DMS153 (cell line): ENCODE results near the gene USP12.
"Not testable (repeated sequence)": the region's sequence is repeated elsewhere in the genome, so short reads cannot be mapped to it uniquely, and the experiment has no call there.

Experiments used
- DNase-seq: peaks from one replicate; lab custom pipeline; 2025; lab: John Stamatoyannopoulos, UW

Gene USP12

DNA sequence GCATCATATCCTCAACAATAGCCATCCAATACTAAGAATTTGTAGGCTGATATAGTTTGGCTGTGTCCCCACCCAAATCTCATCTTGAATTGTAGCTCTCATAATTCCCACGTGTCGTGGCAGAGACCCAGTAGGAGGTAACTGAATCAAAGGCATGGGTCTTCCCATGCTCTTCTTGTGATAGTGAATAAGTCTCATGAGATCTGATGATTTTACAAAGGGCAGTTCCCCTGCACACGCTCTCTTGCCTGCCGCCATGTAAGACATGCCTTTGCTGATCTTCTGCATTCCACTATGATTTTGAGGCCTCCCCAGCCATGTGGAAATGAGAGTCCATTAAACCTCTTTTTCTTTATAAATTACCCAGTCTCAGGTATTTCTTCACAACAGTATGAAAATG, 48.2 kb downstream of the USP12 start:
- DNase-seq: not testable (repeated sequence)

DNA sequence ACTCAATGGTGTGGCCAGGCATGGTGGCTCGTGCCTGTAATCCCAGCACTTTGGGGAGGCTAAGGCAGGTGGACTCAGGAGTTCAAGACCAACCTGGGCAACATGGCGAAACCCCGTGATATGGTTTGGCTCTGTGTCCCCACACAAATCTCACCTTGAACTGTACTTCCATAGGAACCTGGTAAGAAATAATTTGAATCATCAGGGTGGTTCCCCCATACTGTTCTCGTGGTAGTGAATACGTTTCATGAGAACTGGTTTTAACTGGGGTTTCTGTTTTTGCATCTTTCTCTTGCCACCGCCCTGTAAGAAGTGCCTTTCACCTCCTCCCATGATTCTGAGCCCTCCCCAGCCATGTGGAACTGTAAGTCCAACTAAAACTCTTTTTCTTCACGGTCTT, 49.6 kb downstream of the USP12 start:
- no peak for DNase-seq

DNA sequence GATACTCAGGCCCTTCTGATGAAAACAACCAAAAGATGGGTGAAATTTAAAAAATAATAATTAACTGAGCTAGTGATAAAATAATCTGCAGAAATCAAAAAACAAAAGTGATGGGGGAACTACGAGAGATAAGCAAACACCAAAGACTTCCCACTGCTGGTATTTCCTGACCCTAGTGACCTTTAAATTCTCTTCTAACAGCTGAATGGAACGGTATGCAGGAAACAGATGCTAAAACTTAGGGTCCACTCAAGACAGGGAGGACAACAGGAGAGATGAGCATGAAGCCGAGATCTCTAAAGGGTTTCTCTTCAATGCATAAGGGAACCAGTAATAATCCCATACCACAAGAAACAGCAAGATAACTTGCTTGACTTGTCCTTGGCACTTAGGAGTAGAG, 50.8 kb downstream of the USP12 start:
- DNase-seq: no peak

DNA sequence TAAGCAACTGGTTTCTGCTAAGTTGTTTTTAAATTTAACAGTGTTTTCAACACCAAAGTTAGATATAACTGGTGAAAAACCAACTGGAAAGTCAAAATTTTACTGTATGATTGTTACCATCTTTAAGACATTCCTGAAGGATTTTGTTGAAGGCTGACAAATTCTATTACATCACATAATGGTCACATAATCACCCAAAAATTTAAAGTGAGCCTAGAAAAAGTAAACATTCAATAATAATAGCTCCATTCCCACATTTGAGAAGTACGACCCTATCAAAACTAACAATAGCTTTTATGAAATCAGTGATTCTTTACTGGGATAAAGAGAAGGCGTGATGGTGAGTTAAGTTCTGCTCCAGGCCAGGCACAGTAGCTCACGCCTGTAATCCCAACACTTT, 51.6 kb downstream of the USP12 start:
- no peak for DNase-seq

DNA sequence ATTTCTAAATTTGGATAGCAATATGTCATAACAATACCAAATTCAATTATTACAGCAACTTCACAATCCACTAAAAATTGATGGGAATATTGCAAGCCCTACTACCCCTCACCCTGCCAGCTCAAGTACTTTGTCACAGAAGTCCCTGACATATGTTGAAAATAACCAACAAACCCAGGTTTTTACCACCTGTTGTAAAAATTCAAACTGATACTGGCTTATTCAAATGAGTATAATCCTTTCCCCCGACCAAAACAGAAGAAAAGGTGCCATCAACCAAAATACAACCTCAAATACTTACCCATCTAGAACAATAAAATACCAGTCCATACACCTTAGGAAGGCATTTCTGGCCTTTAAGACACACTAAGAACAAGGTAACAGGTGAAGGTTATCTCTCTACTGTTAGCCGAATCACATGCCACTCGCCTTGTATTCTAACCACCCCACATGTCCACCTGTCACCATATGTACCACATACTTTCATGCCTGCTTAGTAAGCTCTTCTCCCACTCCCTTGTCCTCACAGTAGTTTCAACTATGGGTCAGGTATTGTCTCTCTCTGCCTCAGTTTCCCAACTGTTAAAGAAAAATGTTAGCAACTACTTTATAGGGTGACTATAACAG, 53.1 kb downstream of the USP12 start:
- DNase-seq: no peak

DNA sequence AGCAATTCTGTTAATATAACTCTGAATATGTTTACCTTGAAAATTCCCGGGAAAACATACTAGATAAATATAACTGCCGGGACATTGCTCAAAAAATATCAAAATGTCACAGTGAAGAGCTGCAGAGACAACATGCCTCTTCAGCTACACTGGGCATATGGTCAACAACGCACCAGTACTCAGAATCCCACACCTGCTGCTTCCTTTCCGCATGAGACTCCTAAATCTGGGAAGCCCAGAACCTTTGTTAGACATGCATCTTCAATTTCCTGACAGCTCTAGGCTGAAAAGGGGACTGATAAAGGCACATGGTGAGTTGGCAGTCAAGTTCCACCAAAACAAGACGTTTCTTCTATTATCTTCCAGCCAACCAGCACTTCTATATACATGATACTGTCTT, 53.7 kb downstream of the USP12 start:
- peak; percentile 7 for DNase-seq

DNA sequence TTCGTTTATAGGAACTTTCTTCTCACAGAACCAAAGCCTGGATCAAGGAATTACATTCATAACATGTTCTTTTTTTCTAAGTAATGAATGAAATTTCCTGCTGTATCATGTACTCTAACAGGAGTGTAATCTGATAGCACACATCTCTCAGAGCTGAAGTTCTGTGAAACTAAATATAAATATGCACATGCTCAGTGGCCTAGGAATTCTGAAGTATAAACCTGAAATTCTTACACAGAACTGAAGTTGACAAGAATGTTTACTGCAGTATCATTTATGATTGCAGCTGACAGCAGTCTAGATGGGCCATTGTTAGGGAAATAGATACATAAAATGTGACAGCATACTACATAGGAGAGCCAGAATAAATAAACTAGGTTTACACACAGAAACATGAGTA, 54.5 kb downstream of the USP12 start:
- DNase-seq: no peak

DNA sequence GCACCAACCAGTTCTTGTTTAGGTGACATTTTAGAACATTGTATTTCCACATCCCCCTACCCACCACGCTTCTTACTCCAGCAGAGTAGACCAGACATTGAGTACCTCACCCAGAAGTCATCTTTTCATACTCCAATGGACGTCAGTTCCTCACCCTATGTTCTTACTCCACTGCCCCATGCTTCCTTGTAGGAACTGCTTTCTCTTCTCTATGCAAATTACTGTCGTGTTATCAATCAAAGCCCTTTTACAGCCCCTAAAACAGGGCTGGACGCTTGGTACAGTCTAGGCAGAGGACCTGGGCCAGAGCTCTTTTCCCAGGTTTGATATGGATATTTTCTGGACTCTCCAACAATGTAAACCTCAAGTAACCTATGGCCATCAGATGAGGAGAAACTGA, 58.2 kb downstream of the USP12 start:
- DNase-seq: no peak

DNA sequence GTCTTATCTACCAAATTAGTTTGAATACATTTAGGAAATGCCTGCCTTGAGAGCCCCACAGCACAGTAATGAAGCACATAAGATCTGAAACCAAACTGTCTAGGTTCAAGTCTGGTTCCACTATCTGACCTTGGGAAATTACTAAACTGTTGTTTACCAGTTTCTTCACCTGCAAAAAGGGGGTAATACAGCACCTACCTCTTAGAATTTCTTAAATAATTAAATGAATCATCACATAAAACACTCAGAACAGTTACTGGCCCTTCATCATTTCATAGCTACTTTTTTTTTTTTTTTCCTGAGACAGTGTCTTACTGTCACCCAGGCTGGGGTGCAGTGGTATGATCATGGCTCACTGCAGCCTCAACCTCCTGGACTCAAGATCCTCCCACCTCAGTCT, 59.6 kb downstream of the USP12 start:
- DNase-seq: no peak

DNA sequence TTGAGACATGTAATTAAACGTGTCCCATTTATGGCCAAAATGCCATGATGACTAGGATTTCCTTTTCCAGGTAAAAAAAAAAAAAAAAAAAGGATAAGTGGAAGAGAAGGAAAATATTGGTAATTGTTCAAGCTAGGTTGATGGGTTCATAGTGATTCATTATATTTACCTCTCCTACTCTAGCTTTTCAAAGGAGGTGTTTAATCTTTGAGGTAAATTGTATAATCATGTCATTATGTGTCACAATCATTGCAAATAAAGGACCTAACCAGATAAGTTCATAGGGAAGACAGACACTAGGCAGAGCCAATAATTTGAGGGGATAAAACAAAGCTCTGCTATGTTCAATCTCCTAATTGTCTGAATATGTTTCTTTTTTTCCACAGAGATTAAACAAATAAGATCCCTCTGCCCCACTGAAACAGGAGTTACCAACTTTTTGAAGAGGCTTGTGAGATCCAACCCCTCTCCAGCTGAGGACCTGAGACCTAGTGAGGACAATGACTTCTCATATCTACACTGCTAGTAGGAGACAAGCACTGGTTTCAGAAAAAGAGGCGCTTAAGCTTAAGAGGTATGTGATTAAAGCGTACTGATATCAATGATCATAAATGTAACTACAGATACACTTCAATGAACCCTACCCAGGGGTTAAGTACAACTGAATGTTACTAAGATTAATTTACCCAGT, 61.4 kb downstream of the USP12 start:
- DNase-seq: peak; percentile 18

DNA sequence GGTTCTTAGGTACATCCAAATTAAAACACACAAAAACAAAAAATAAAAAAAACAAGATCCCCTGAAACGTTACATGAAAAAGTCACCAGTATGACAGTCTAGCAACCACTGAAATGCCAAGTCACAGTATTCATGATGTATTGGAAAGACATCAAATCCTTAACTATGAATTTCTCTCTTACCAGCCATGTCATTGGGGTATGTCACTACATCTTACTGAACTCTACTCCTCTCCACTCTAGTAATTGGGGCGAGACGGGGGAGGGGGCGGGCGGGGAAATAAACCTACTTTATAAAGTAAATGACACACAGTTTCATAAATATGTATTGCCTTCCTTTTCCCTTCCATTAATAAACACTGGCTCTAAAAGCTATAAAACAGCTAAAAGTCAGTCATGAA, 65.5 kb downstream of the USP12 start:
- no peak for DNase-seq

DNA sequence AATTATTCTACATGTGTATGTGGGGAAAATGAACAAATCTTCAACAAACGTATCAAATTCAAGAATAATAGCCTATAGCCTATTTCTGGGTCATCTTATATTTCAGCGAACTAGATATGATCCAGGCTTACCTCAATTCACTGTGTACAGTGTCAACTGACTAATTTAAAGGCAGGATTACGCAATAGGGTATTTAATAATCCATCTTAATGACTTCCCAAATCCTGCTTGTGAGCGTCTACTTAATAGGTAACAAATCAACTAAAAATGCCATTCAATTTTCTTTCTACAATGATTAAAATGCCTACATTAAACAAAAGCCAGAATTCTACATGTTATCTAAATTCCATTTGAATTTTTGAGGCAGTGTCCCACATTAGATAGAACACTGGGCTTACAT, 67.0 kb downstream of the USP12 start:
- DNase-seq: no peak

DNA sequence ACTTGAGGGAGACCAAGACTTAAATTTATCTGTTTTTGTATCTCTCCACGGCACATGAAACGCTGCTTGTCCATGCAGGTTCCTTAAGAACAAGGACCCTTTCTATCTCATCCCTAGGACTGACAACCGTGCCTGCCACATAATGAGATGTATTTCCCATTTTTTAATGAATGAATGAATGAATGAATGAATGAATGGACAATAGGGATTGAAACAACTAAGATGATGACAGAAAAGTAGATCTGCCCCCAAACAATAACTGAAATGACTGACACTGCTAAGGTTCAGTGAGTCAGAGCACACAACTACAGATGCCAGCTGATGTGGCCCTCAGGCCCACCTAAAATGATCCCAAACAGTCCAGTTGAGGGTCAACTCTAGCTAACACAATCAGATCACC, 69.8 kb downstream of the USP12 start:
- no peak for DNase-seq

DNA sequence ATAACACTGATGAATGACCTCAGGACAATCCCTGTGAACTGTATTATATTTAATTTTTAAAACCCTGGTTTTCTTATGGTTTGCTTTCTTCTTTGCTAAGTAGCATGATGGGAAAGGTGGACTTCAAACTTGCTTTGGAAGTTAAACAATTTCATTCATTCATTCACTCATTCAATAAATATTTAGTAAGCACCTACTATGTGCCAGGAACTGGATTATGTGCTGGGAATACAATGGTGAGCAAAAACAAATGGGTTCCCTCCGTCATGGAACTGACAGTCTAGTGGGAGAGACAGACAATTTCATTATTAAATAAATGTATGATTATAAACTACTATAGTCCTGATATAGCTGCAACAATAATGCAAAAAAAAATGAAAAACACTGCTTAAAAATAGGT, 70.3 kb downstream of the USP12 start:
- DNase-seq: no peak

DNA sequence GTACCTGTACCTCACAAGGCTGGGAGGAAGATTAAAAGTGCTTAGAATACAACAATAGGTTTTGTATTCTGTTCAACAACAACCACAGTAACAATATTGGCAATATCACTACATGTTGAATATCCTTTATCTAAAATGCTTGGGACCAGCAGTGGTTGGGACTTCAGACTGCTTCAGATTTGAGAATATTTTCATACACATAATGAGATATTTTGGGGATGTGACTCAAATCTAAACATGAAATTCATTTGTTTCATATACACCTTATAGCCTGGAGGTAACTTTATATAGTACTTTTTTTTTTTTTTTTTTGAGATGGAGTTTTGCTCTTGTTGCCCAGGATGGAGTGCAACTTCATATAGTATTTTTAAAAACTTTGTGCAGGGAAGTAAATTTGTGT, 73.9 kb downstream of the USP12 start:
- DNase-seq: no peak

DNA sequence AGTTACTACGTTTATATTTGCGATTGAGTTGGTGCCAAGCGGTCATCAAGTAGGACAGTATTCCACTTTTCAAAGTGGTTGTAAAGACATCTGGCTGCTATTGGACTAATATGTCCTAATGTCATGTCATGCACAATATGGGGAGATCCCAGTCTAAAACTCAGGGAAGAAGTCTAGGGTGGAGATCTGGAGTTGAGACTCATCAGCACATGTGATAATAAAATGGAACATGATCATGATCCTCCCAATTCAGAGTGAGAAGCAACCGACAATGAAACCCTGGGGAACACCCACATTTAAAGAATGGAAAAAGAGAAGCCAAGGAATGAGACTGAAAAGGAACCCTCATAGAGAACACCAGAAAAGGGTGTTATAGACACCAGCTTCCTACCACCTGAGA, 80.2 kb downstream of the USP12 start:
- no peak for DNase-seq

DNA sequence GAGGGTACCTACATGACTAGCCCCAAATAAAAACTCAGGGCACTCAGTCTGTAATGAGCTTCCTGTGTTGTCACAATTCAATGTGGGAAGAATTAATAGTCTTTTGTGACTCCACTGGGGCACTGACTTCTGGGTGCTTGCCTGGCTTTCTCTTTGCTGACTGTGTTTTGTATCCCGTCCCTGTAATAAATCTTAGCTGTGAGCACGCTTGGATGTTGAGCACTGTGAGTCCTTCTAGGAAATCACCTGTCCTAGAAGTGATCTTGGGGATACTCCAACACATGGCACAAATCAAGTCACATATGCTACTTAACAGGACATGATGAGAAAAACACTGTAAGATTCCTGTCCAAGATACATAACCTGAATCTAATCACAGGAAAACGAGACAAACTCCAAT, 83.0 kb downstream of the USP12 start:
- no peak for DNase-seq

DNA sequence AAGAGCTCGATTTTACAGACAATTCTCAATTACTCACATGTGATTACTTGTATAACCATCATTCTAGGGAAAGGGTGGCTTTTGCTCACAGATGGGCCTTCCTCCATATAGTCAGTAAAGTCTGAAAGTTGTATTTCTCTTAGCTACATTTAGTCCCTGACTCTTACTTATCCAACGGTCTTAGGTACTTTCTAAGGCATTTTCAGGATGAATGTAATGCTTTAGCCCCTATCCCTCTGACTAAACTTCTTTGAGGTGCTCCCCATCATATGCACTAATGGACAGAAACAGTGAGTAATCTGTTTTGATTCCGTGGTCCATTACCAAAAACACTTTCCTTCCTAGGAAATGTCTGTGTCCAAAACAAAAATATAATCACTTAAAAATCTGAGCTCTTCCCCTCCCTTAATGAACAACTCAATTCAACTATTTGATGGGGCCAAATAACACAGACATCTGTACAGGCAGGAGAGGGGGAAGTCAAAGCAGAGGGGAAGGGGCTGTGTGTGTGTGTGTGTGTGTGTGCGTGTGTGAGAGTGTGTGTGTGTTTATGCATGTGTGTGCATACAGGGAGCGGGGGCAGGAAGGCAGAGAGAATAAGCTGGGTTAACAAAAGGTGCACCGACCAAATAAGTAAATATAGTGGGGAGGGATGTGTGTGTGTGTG, 84.9 kb downstream of the USP12 start:
- DNase-seq: no peak

DNA sequence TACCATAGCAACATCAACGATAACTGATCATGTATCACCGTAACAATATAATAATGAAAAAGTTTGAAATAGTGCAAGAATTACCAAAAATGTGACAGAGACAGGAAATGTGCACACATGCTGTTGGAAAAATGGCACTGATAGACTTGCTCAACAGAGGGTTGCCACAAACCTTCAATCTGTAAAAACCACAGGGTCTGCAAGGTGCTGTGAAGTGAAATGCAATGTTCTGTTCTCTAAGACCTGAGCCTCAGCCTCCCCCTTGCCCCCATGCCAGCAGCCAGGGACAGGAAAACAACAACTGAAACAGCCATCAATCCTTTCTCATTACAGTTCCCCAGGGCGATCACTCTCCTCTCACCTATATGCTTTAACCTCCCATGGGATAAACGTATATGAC, 88.4 kb downstream of the USP12 start:
- no peak for DNase-seq

DNA sequence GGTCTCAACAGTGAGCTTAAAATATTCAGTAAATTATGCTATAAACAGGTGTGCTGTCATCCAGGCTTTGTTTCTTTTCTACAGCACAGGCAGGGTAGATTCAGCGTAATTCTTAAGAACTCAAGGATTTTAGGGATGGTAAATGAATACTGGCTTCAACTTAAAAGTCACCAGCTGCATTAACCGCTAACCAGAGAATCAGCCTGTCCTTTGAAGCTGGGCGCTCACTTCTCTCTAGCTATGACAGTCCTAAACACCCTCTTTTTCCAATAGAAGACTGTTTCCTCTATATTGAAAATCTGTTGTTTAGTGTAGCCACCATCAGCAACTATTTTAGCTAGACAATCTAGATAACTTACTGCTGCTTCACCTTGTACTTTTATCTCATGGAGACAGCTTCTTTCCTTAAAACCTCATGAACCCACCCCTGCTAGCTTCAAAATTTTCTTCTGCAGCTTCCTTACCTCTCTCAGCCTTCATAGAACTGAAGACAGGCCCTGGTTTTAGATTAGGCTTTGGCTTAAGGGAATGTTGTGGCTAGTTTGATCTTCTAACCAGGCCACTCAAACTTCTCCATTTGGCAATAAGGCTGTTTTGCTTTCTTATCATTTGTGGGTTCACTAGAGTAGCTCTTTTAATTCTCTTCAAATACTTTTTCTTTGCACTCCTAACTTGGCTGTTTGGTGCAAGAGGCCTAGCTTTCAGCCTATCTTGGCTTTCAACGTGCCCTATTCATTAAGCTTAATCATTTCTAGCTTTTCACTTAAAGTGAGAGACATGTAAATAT, 89.5 kb downstream of the USP12 start:
- no peak for DNase-seq

DNA sequence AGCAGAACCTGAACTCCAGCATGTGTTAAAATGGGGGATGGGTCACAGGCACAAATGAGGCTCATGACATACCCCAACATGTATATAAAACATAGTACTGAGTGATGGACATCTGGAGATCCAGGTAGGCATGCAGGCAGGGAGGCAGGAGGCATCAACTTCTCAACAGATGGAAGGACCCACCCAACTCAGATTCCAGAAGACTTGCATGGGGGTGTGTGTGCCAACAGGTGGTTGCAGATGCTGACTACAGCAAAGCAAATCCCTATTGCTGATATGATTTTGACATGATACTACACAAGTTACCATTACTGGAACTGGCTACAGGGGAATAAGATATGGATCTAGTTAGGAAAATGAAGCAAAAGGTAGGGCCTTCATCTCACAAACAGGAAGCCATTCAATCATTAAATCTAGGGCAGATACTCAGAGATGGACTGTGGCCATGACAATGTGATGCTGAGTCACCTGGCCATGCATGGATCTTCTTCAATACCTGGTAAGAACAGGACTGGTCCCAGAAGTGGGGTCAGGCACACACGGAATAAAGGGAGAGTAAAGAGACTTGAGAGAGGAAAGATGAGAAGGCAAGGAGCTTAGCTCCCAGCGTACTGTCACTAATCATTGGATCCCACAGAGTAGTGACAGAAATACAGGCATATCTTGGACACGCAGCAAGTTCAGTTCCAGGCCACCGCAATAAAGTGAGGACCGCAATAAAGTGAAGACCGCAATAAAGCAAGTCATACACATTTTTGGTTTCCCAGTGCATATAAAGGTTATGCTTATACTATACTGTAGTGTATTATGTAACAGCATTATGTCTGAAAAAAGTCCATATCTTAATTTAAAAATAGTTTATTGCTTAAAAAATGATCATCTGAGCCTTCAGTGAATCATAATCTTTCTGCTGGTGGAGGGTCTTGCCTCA, 91.3 kb downstream of the USP12 start:
- DNase-seq: no peak
